ENCODE results near the gene TFAP2A.

The TFAP2A gene

DNA sequence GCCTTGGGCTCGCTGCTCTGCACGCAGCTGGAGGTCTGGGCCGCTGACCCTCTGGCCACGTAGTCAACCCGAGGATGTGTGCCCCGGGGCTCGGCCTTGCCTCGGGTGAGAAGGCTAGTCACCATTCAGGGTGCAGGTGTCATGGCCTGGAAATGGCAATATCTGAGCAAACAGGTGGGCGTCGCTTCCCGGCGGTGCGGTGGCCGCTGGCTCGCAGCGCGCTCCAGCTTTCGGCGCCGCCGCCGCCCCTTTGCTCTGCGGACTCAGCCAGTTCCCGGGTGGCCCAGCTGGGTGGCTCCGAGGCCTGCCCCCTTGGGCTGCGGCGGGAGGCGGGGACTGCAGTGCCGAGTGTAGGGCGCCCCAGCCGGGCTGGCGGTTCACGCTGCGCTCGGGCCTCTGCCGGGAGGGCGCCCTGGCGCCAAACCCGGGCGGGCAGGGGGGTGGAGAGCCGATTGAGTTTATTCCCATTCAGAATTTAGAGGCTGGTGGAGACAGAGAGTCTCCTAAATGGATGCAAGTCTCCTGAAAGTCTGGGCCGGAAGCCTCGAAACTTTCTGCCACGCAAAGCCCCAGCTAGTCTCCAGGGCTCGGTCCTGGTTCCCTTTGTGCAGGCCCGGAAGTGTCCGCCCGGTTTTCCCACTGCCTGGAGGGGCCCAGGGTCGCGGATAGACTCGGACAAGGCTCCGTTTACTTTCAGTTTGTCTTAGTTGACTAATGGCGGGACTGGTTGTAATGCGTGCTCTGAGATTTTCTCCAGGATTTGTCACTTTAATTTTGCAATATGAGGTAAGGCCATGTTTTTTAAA lies 11.3 kb upstream of the TFAP2A start:
- DNase-seq, result peak in 2 of 56 donors; percentile 3 to 30

DNA sequence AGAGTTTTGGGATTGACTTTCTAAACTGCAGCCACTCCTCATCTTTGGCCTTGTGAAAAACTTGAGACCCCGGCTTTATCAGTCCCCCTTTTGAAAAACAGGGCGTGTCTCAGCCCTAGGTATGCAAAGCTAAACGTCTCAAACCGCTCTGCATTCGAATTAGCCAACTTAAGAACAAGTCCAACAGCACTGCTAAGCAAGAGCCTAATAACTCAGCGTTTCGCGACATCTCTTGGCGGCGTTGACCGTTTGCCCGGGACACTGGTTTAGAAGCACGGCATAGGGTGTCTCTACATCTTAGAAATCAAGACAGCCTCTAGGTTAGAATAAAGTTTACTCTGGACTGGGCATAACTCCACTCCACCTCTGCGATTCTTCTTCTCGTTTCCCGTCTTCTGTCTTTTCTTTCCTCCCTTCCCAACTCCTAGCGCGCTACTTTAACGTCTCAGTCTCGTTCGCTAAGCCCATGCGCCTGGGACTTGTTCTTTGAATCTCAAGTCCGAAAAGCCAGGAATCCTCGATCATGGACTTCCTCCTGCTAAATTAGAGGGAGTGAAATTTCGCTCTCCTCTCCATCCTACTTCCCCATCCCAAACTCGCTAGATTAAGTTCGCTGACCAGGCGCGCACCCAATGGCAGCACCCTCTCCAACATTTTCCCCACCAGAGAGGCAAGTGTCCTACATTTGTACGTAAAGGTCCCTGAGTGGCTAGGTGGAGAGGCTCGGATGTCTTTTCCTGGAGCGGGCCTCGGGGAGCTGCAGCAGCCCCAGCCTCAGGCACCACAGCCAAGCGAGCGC lies 10.5 kb upstream of the TFAP2A start:
- no peak for DNase-seq

DNA sequence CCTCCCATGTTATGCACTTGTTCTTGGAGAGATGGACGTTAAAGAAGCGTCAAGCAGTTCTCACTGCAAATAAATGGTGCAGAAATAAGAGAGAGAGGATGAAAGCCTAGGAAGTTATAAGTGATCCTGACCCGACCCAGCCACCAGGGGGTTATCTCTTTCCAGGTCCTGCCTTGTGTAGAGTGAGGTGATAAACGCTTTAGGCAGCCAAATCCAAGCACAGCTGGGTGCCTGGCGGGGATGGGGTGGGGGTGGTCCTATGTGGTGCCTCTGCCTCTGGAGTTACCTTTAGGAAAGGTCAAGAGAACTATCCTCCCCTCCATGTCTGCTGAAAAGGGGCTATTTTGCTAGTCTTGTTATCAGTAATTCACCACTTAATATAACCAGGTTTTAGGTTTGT lies 9.2 kb upstream of the TFAP2A start:
- DNase-seq, result no peak

DNA sequence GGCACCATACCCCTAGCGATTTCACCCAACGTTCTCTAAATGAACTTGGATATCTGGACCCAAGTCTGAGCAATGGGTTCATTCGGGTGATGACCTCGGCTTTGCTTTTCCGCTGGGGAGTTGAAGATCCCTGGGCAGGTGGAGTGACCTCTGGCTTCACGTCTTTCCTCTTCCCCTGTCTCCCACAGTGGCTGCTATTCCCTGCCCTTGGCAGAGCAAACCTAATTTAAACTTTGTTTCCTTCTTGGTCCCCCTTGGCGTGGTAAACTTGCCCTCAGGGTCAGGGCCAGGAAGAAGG lies 7.8 kb upstream of the TFAP2A start:
- DNase-seq, result no peak

DNA sequence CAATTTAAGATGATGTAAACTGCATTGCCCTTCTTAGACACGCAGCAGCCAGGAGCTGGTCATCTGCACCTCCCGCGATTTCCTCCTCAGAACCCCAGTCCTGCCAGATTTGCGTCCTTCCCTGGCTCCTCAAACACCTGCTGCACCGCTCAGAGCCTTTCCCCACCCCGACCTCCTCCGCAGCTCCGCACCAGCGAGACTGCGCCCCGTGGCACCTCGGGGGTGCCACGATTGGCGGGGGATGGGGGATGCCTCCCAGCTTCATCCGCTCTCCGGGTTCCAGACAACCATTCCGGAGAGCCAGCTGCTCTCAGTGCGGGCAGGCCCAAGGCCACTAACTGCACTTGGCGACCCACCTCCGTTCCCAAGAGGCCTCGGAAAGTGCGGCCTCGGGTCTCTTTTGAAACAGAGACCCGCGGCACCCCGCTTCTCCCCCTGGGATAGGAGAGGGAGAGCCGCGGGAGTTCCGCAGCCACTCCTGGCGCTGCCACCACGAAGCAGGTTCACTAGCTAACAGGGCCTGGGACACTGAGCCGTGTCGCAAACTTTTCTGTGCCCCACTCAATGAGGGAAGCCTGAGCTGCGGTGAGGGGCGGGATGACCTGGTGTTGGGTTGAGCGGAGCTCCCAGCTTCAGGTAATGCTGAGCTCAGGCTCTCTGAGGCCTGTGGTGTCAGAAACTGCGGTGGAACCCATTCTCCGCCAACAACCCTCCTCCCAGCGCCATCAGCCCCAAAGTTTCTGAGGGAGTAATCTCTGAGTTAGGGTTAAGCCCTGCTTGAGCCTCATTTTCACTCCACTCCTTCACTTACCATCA lies 7.3 kb upstream of the TFAP2A start:
- DNase-seq, result no peak

DNA sequence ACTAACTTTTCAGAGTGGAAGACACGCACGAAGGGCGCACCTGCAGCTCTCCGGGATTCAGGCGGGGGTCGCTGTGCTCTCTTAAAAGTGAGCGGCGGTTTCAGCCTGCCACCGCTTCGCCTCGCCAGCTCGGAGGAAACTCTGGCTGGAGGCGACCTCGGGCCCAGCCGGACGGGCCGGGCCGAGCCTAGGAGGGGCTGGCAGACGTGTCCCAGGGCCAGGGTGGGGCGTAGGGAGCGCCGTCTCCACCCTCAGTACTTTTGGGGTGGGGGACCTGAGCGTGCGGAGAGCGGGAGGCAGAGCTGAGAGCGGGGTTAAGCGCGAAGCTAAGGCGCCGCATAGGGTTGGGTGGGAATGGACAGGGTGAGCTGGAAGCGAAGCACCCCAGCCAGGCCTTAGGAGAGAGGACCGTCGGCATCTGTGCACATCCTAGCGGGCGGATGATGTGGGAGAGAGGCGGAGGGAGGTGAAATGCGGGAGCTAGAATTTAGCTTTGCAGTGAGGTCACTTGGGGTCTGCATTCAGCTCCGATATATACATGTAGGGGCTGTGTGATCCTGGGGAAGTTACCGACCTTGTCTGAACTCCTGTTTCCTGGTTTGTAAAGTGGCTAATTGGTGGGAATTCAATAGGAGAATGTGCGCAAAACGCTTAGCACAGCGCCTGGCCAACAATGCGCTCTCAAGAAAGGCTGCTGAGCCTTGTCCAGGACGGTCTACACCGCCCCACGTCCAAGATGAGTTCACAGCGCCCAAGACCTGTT lies 6.5 kb upstream of the TFAP2A start:
- no peak for DNase-seq

DNA sequence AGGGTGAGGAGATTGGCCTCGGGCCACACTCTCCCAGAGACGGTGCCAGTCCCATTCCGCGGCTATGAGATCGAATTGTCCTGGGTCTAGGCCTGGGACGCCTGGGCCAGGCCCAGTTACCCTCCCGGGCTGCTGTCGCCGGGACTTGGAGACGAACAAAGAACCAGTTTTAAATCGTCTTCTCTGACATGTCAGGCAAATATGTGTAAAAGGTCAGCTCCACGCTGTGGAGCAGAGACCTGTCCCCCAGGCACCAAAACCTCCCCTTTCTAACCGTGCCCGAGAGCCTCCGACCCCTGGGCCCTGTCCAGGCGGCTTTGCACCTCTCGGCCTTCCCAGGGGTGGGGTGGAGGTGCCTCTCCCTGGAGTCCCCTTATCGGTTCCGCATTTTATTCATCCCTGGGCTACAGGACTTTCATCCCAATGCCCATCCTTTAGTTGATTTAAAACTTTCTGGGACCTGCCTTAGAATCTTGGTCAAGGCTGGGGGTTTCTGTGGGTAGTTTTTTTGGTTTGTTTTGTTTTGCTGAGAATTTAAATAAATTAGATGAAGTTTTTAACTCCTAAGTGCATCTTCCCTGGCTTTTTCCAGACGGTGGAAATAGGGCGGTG lies 5.8 kb upstream of the TFAP2A start:
- no peak for DNase-seq

DNA sequence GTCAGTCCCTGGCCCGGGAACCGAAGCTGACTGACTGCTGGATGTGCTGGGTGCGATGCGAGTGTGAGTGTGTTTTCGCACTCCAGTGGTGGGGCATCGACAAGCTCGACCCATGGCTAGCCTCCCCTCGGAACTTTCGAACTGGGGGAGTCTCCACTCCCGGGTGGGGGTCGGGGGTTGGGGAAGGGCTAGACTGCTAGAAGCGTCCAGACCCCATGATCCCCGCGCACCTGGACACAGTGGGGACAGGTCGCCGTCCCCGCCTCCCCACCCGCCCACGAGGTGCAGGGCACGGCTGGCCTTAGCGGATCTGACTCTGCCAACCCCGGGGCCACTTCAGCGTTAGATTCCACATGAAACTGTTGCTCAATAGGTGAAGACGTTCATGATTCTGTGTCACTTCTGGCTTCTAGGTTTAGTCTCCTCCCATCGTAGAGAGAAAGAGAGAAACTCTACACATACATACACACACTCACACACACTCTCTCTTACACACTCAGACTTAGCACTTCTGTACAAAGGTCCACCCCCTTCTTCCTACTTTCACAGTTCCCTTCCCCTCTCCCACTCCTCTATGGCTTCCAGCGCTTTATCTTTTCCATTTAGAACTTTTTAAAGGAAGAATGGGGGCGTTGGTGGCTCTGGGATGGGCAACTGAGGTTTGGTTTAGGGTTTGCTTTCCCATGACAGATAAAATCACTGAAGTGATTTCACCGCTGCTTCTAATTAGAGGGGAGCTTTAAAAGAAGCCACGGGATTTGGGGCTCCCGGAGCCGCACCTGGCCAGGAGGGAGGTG lies 5.1 kb upstream of the TFAP2A start:
- no peak for DNase-seq

DNA sequence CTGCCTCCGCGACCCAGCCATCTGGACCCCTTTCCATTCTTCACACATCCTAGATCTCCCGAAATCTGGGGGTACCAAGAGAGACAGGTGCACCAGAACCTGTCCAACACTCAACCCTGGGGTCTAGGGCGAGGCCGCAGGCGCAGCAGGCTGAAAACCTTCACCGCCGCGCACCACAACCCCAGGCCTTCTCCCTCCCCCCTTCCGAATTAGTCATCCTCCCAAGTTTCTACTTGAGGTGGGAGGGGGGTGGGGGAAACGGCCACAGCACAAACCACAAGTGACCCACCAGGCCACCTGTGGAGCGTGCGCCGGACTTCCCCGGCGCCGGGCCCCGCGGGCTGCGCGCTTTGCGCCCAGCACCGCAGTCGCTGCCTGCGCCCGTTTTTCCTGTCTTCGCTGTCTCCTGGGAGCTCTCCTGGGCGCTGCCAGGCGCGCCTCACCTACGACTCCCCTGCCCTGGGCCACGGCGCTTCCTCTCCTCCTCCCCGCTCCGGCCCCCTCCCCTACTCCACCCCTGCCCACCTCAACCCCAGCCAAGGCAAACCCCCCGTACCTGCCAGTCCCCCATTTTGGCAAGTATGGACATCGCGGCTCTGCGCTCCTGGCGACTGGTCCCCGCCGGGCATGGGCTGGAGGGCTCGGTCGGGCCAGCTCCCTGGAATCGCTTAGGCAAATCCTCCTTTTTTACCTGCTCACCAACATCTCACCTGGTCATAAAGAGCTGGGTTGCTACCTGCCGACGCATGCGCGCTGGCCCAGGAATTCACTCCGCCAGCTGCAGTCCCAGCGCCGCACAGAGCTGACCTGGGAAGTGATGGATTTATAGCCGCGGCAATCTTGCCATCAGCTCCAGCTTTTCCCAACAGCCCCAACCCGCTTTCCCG lies 4.2 kb upstream of the TFAP2A start:
- no peak for DNase-seq

DNA sequence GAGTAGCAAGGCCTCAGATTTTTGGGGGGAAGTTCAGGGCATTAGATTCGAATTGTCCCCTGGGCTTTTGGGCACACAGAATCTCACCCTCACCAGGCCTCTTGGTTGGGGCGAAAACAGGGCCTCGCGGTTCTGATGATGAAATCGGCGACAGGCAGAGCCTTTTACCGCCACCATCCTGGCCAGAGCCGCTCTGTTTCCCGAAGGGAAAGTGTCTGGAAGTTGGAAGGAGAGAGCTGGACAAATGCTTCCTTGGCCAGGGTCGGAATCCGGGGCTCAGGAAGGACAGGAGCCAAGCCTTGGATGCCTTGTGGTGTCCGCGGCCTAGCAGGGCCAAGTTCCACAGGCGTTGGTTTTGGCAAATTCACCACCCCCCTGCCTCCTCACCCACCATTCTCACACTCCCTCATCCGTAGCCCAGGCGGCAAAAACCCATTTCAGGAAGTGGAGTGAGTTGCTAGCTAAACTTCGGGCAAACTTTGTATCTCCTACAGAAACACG lies 3.5 kb upstream of the TFAP2A start:
- no peak for DNase-seq

DNA sequence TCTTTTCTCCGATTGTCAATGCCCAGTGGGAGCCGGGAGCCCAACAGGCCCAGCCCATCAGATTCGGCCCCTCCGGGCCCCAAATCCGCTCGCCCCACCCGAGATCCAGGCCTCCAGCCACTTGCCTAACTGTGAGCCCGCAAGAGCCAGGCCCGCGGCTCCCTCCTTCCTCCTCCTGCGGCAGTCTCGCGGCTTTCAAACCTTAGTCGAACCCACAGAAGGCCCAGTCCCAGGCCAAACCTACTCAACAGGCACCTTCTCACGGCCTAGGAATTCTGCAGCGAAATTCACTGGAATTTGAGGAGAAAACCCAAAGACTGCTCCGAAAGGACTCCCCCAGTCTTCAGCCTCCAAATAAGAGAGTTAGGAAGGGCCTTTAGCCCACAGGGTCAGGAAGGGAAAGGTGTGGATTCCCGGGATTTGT lies 2.8 kb upstream of the TFAP2A start:
- no peak for DNase-seq

DNA sequence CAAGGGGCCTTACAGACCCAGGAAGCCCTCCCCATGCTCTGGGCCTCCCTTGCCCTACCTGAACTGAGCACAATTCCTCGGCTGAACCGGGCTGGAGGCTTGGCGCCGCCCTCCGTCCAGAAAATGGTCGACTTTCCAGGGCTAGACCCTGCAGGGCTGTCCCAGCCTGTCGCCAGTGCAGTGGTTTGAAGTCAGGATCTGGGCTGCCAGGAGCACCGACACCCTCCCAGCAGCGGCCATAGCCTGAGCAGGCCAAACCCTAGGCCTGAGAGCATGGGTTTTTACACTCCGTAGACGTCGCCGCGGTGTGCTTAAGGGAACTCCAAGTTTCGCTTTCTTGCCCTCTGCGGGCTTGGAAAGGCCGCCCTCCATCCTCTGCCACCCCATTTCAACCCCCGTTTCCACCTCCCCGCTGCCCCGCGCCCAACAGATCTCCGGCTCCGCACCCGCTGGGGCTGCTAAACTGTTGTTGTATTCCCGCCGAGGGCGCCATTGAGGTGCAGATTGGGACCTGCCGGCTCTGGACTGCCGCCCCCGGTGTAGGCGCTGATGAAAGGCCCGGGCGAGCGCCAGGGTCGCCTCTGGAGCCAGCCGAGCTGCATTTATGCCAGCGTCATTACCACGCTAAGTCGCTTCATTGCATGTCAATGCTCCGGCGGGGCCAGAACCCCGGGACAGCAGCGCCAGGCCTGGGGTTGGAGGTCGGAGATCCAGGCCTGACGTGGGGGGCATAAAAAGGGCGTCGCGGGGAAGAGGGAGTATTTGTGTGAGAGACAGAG lies 2.2 kb upstream of the TFAP2A start:
- DNase-seq, result no peak

DNA sequence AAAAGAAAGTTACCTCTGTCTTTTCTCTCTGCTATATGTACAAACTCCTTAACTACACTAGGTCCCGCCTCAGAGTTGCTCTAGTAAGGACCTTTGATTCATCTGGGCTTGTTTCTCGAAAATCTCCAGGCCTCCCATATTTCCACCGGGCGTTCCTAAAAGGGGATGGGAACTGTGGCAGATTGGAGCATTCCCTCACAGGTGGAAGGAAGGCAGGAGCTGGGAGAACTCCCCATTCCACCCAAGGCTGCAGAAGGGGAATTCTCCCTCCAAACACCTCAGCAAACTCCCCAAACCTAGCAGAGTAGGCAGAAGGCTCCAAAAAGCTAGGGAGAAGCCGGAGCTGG lies 1.6 kb upstream of the TFAP2A start:
- no peak for DNase-seq

DNA sequence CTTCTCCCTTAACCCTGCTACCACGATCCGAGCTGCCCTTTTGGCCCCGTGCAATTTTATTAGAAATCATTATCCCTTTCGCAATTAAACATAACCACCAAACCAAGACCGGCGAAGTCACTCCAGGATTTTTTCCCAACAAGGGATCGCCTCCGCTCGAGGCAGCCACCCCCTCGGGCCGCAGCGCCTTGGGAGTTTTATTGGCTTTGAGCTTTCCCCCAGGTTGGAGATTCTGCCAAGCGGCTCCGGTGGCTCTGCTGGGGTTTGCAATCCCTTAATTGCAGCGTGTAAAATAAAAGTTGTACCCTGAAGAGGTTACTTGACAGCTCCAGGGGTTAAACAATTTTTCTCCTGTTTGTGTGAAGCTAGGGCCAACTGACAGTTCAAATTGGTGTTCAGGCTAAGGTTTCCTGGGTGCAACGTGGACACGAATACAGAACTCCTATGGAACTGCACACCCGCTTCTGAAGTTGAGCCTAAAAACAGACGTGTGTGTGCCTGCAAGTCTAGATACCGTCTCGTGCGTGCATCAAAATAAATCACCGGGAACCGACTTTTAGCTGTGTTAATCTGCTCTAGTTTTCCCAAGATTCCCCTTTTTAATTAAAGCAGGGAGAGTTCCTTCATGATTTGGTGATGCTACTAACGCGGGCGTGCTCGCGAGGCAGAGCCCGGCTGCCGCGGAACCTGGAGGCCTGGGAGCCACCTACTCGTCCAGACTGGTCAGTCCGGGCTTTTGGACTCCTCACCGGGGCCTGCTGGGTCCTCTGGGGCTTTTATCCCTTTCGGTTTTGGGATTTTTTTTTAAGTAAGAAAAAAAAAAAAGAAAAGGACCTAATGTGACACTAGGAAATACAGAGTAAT lies 975 bp upstream of the TFAP2A start:
- DNase-seq, result no peak

DNA sequence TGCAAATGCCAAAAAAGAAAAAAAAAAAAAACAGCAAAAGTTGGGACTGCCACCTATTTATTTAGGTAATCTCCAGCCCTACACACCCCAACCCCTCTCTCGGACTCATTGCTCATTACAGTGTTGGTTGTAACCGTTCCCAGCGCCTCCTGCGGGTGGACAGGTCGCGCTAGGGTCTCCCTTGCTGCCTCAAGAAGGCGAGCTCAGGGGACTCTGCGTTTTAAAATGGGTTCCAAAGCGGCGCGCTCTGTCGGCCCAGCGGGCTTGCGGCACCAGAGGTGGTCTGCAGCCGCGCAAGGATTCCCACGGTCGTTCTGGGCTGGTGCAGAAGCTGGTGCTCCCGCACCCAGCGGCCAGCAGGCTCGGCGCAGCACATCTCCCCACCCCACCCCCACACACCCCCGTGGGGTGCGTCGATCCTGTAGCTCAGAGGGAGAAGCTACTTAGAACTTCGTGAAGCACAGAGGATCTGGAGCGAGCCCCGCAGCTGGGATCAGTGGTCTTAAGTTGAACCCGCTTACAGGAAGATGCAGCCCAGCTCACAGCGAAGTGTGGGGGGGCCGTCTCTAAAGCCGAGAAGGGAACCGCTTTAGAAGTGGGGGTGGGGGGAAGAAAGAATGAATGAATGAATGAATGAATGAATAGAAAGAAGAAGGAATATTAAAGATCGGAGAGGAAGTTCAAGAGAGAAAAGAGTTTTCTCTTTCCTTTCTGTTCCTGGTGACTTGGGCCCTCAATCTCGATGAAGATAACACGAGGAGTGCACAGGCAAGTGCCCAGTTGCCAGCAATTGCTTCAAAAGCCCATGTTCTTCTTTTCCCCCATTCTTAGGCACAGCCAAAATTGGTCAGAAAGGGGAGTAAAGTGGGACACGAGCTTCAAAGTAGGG lies 780 bp downstream of the TFAP2A start:
- DNase-seq, result no peak

DNA sequence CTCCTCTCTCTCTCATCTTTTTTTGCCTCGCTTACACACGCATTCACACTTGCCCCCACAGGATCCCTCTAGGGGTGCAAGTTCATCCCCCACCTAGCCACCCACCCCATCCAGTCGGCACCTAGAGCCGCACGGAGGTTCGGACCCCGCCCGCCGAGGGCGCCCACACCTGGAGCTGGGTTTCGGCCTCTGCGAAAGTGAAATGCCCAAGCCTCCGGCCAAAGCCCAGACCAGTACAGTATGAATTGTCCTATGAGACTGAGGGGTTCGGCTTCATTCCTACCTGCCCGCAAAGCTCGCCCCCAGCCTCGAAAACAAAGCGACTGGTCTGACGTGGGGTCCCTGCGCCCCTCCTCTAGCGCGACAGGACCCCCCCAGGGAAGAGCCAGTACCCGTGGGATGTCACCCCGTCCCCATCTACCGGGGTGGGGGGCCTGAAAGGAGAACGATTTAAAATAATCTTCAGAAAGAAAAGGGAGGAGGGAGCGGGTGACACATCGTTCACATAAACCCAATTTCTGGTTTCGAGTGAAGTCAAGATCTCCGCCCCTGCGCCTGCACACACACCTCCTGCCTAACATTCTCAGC lies 1.5 kb downstream of the TFAP2A start:
- DNase-seq, result no peak

Measured in nucleus accumbens (tissue), 56 donors.